GM12878 (cell line): ENCODE results near the gene CHCHD1. TPM values are rescaled to one million over a fixed set of nuclear protein-coding genes. Genes with fewer than 3 reads are reported as not detected.

ENCODE experiments used
- ESRRA ChIP-seq: IDR thresholded peaks from 2 replicates; pipeline ENCODE4 v1.6.1; 2012; ENCODE audit warnings: mild to moderate bottlenecking, low read length, improper control_type of control experiment
- MAX ChIP-seq: IDR thresholded peaks from 2 replicates; pipeline ENCODE4 v1.6.1; 2012; ENCODE audit warnings: low read depth, low read length, improper control_type of control experiment
- MEF2B ChIP-seq: fragments of 450-650 bp; IDR thresholded peaks from 2 replicates; pipeline ENCODE4 v1.6.1; 2018; ENCODE audit warnings: mild to moderate bottlenecking, moderate library complexity; ENCODE audit not compliant: partially characterized antibody, poor library complexity, severe bottlenecking
- MTA3 ChIP-seq: IDR thresholded peaks from 2 replicates; pipeline ENCODE4 v1.6.1; 2012; ENCODE audit warnings: low read length, inconsistent platforms, borderline replicate concordance
- MYB ChIP-seq: fragments of 150-350 bp; IDR thresholded peaks from 2 replicates; pipeline ENCODE4 v1.6.1; 2014; ENCODE audit warnings: mild to moderate bottlenecking, low read depth, low read length, borderline replicate concordance
- RBBP5 ChIP-seq: fragments of 200-600 bp; sonication (generic); conservative IDR thresholded peaks from 2 replicates; pipeline ENCODE4 v1.6.1; 2016
- RELB ChIP-seq: fragments of 450-650 bp; IDR thresholded peaks from 2 replicates; pipeline ENCODE4 v1.6.1; 2017; ENCODE audit warnings: low read depth, mild to moderate bottlenecking, moderate library complexity
- SKIL ChIP-seq: fragments of 450-650 bp; IDR thresholded peaks from 2 replicates; pipeline ENCODE4 v1.6.1; 2017; ENCODE audit warnings: mild to moderate bottlenecking, low read depth, inconsistent platforms; ENCODE audit not compliant: poor library complexity, severe bottlenecking
- SREBF1 ChIP-seq: IDR thresholded peaks from 2 replicates; pipeline ENCODE4 v1.6.1; 2012; ENCODE audit warnings: mild to moderate bottlenecking, low read length
- SUZ12 ChIP-seq: fragments of 200-600 bp; sonication (generic); IDR thresholded peaks from one replicate; pipeline ENCODE4 v1.6.1; 2018; ENCODE audit warnings: antibody characterized with exemption, mild to moderate bottlenecking; ENCODE audit not compliant: unreplicated experiment
- USF2 ChIP-seq: IDR thresholded peaks from 2 replicates; pipeline ENCODE4 v1.6.1; 2011; ENCODE audit warnings: low read depth, low read length, improper control_type of control experiment, borderline replicate concordance
- ZBTB33 ChIP-seq: fragments of 450-650 bp; IDR thresholded peaks from 2 replicates; pipeline ENCODE4 v1.6.1; 2017; ENCODE audit warnings: mild to moderate bottlenecking
- ZNF24 ChIP-seq: fragments of 450-650 bp; IDR thresholded peaks from 2 replicates; pipeline ENCODE4 v1.6.1; 2017; ENCODE audit warnings: antibody characterized with exemption, mild to moderate bottlenecking
- ZNF592 ChIP-seq: fragments of 450-650 bp; IDR thresholded peaks from 2 replicates; pipeline ENCODE4 v1.6.1; 2017; ENCODE audit warnings: mild to moderate bottlenecking, moderate library complexity
- polyA plus RNA-seq, 11 experiments: library from polyadenylated mRNA; depleted of rRNA in 4 of 11; unstranded in 6 of 11; stranded (reverse) in 5 of 11; fragments of >200 nt; fragmentation: Nextera tagmentation in 4 of 11; fragmentation: Illumina TruSeq in 1 of 11; extraction: Ambion mirVana in 4 of 11; extraction: Trizol in 1 of 11; gene quantifications; 1 replicate in 1 of 11; 2 replicates in 10 of 11; pipeline versions ENCODE4 v1.2.1 to v1.2.3, GENCODE V29; 2011 to 2016; ENCODE audit warnings: inconsistent platforms in 2 of 11, missing spikeins in 2 of 11, low read depth in 1 of 11
- total RNA-seq, 4 experiments: library from RNA; depleted of rRNA in 3 of 4; stranded (reverse); fragments of >200 nt in 3 of 4; fragmentation: Illumina TruSeq in 1 of 4; extraction: Trizol in 1 of 4; gene quantifications; 2 replicates each; pipeline versions ENCODE4 v1.2.1 to v1.2.3, GENCODE V29; 2013 to 2021

CHCHD1 gene
- total and polyA plus RNA-seq, 10 of the 15 experiments (the other 5 are each of a cell fraction or from before 2014, with no cell fraction given): 35.0 to 132 (median 70.0) TPM

GRCh38 chr10:73743905-73744663, 37.8 kb upstream of the CHCHD1 start, which contains the start of gene SEC24C (continued):
- peak; percentile 51; the same call in 1 of the 2 replicates for TF ChIP-seq ESRRA
- no peak for TF ChIP-seq USF2
- TF ChIP-seq ZNF592: peak; percentile 67; the same call in 1 of the 2 replicates
- no peak for TF ChIP-seq ZBTB33
- TF ChIP-seq ZNF24: no peak
- TF ChIP-seq MAX: no peak
- no peak for TF ChIP-seq SUZ12
- no peak for TF ChIP-seq MEF2B
- TF ChIP-seq MTA3: 0 out of 2 replicates have a peak, but pooled peaks have one; percentile 65
- peak; percentile 21 for TF ChIP-seq SKIL
- TF ChIP-seq RELB: peak; percentile 89; the same call in 1 of the 2 replicates
- no peak for TF ChIP-seq SREBF1
- no peak for TF ChIP-seq RBBP5
- no peak for TF ChIP-seq MYB
